ENCODE results near the gene OSR1. TPM values are rescaled to one million over a fixed set of nuclear protein-coding genes. Genes with fewer than 3 reads are reported as not detected.
A peak's percentile ranks its signal among the peaks of the same experiment; 100 is the strongest.

The OSR1 gene
- total RNA-seq, 2 donors from 2014 or later = not detected

- H3K9me3 ChIP-seq (ENCODE audit: control insufficient read depth, low read length, poor library complexity, severe bottlenecking) = no peaks in the 10 kb centered on the region
- Mint-ChIP-seq H3K27ac (no peak overlapping the region), H3K4me3 (peak overlapping the region; percentile 95), H3K4me1 (peaks cover 30% of the 10 kb centered on the region), H3K36me3 (ENCODE audit: low read depth) (peaks cover 3% of the 10 kb centered on the region), H3K27me3 (peaks cover 53% of the 10 kb centered on the region)
- ATAC-seq = no peak
- DNase-seq = no peak
These were observed 5.6 kb upstream of the OSR1 start for GRCh38 chr2:19364014-19364413.

GRCh38 chr2:19363474-19363778 is 5.0 kb upstream of the OSR1 start:
- ATAC-seq (no peak), DNase-seq (no peak)
- Mint-ChIP-seq H3K27me3 (peaks cover 52% of the 10 kb centered on the region), H3K27ac (peak overlapping the region; percentile 91), H3K4me1 (peaks cover 30% of the 10 kb centered on the region), H3K4me3 (peak overlapping the region; percentile 95), H3K36me3 (ENCODE audit: low read depth) (peaks cover 3% of the 10 kb centered on the region)
- H3K9me3 ChIP-seq (ENCODE audit: control insufficient read depth, low read length, poor library complexity, severe bottlenecking) = no peaks in the 10 kb centered on the region

- peaks cover 50% of the 10 kb centered on the region for H3K27me3 Mint-ChIP-seq
- peak overlapping the region; percentile 91 for H3K27ac Mint-ChIP-seq
- ATAC-seq = peak; percentile 53
- peaks cover 3% of the 10 kb centered on the region for H3K36me3 Mint-ChIP-seq (ENCODE audit: low read depth)
- H3K4me1 Mint-ChIP-seq = peaks cover 30% of the 10 kb centered on the region
- H3K9me3 ChIP-seq (ENCODE audit: control insufficient read depth, low read length, poor library complexity, severe bottlenecking) = no peaks in the 10 kb centered on the region
- peak overlapping the region; percentile 95 for H3K4me3 Mint-ChIP-seq
- DNase-seq = no peak
These were observed 4.5 kb upstream of the OSR1 start for GRCh38 chr2:19362755-19363473.

- no peak for DNase-seq
- Mint-ChIP-seq H3K4me1 (peaks cover 37% of the 10 kb centered on the region), H3K27me3 (peaks cover 56% of the 10 kb centered on the region), H3K27ac (peak overlapping the region; percentile 91), H3K4me3 (peak overlapping the region; percentile 95), H3K36me3 (ENCODE audit: low read depth) (peaks cover 3% of the 10 kb centered on the region)
- H3K9me3 ChIP-seq (ENCODE audit: control insufficient read depth, low read length, poor library complexity, severe bottlenecking) = no peaks in the 10 kb centered on the region
- peak; percentile 45 for ATAC-seq
These were observed 3.8 kb upstream of the OSR1 start for GRCh38 chr2:19362094-19362754.

- ATAC-seq = no peak
- peak overlapping the region; percentile 95 for H3K4me3 Mint-ChIP-seq
- H3K4me1 Mint-ChIP-seq = peaks cover 44% of the 10 kb centered on the region
- no peaks in the 10 kb centered on the region for H3K9me3 ChIP-seq (ENCODE audit: control insufficient read depth, low read length, poor library complexity, severe bottlenecking)
- DNase-seq = no peak
- peaks cover 3% of the 10 kb centered on the region for H3K36me3 Mint-ChIP-seq (ENCODE audit: low read depth)
- H3K27ac Mint-ChIP-seq = peak overlapping the region; percentile 91
- peaks cover 64% of the 10 kb centered on the region for H3K27me3 Mint-ChIP-seq
These were observed 3.0 kb upstream of the OSR1 start for GRCh38 chr2:19361325-19361990.

GRCh38 chr2:19360966-19361321 is 2.5 kb upstream of the OSR1 start:
- Mint-ChIP-seq H3K36me3 (ENCODE audit: low read depth) (peaks cover 3% of the 10 kb centered on the region), H3K27ac (peak overlapping the region; percentile 91), H3K4me1 (peaks cover 49% of the 10 kb centered on the region), H3K27me3 (peaks cover 69% of the 10 kb centered on the region), H3K4me3 (peak overlapping the region; percentile 95)
- ATAC-seq (no peak), DNase-seq (no peak)
- no peaks in the 10 kb centered on the region for H3K9me3 ChIP-seq (ENCODE audit: control insufficient read depth, low read length, poor library complexity, severe bottlenecking)

- ATAC-seq (no peak), DNase-seq (no peak)
- no peaks in the 10 kb centered on the region for H3K9me3 ChIP-seq (ENCODE audit: control insufficient read depth, low read length, poor library complexity, severe bottlenecking)
- peak overlapping the region; percentile 95 for H3K4me3 Mint-ChIP-seq
- H3K27me3 Mint-ChIP-seq = peaks cover 74% of the 10 kb centered on the region
- no peak overlapping the region for H3K27ac Mint-ChIP-seq
- peaks cover 3% of the 10 kb centered on the region for H3K36me3 Mint-ChIP-seq (ENCODE audit: low read depth)
- peaks cover 51% of the 10 kb centered on the region for H3K4me1 Mint-ChIP-seq
These were observed 2.0 kb upstream of the OSR1 start for GRCh38 chr2:19360266-19360965.

GRCh38 chr2:19359456-19359855 is 1.0 kb upstream of the OSR1 start:
- DNase-seq = no peak
- peaks cover 3% of the 10 kb centered on the region for H3K36me3 Mint-ChIP-seq (ENCODE audit: low read depth)
- no peak for ATAC-seq
- H3K9me3 ChIP-seq (ENCODE audit: control insufficient read depth, low read length, poor library complexity, severe bottlenecking) = no peaks in the 10 kb centered on the region
- peaks cover 84% of the 10 kb centered on the region for H3K27me3 Mint-ChIP-seq
- no peak overlapping the region for H3K27ac Mint-ChIP-seq
- H3K4me1 Mint-ChIP-seq = peaks cover 51% of the 10 kb centered on the region
- peak overlapping the region; percentile 36 for H3K4me3 Mint-ChIP-seq

GRCh38 chr2:19359021-19359357 is 566 bp upstream of the OSR1 start:
- Mint-ChIP-seq H3K27me3 (peaks cover 88% of the 10 kb centered on the region), H3K27ac (no peak overlapping the region)

GRCh38 chr2:19357402-19358241 is 801 bp downstream of the OSR1 start:
- H3K9me3 ChIP-seq (ENCODE audit: control insufficient read depth, low read length, poor library complexity, severe bottlenecking) = peaks cover 1% of the 10 kb centered on the region
- Mint-ChIP-seq H3K4me1 (peaks cover 42% of the 10 kb centered on the region), H3K4me3 (peak overlapping the region; percentile 74), H3K27me3 (peaks cover 88% of the 10 kb centered on the region), H3K36me3 (ENCODE audit: low read depth) (peaks cover 6% of the 10 kb centered on the region), H3K27ac (peak overlapping the region; percentile 83)
- DNase-seq (no peak), ATAC-seq (peak; percentile 20)

More at GRCh38 chr2:19359021-19359357, 566 bp upstream of the OSR1 start:
- Mint-ChIP-seq H3K36me3 (ENCODE audit: low read depth) (peaks cover 6% of the 10 kb centered on the region), H3K4me3 (peak overlapping the region; percentile 74), H3K4me1 (peaks cover 51% of the 10 kb centered on the region)
- no peaks in the 10 kb centered on the region for H3K9me3 ChIP-seq (ENCODE audit: control insufficient read depth, low read length, poor library complexity, severe bottlenecking)
- ATAC-seq (no peak), DNase-seq (no peak)

GRCh38 chr2:19356545-19357401 is 1.6 kb downstream of the OSR1 start:
- H3K36me3 Mint-ChIP-seq (ENCODE audit: low read depth) = peaks cover 3% of the 10 kb centered on the region
- peak overlapping the region; percentile 74 for H3K4me3 Mint-ChIP-seq
- no peak for DNase-seq
- peaks cover 4% of the 10 kb centered on the region for H3K9me3 ChIP-seq (ENCODE audit: control insufficient read depth, low read length, poor library complexity, severe bottlenecking)
- peak overlapping the region; percentile 83 for H3K27ac Mint-ChIP-seq
- ATAC-seq = no peak
- peaks cover 34% of the 10 kb centered on the region for H3K4me1 Mint-ChIP-seq
- H3K27me3 Mint-ChIP-seq = peaks cover 87% of the 10 kb centered on the region

All from T-helper 17 cell (primary cell).